Stimulated activated CD8-positive, alpha-beta memory T cell treated with anti-CD3 and anti-CD28 coated beads, Interleukin-7, amount 100 ng/mL, for 24 hours (primary cell): ENCODE data around the gene KCNC1.

ENCODE experiments used
- DNase-seq: peaks from one replicate; pipeline ENCODE4 v3.0.0-alpha.2; 2020; ENCODE audit warnings: low read depth

KCNC1 gene

GRCh38 chr11:17822401-17822781 lies 87.8 kb downstream of the KCNC1 start:
- no peak for DNase-seq

- no peak for DNase-seq
These were observed 92.4 kb downstream of the KCNC1 start for GRCh38 chr11:17827006-17827405.

- DNase-seq: no peak
These were observed 93.8 kb downstream of the KCNC1 start for GRCh38 chr11:17828311-17828751.

GRCh38 chr11:17831228-17831627 lies 96.6 kb downstream of the KCNC1 start:
- no peak for DNase-seq

- no peak for DNase-seq
These were observed 97.3 kb downstream of the KCNC1 start for GRCh38 chr11:17831883-17832282.
